H1 (cell line): Measurements from ENCODE around the gene GFPT1. TPM values are rescaled to one million over a fixed set of nuclear protein-coding genes. Genes with fewer than 3 reads are reported as not detected.

ENCODE experiments used
- CTCF ChIA-PET: fragments of 300-600 bp; sonication (Branson Sonifier 250); formaldehyde crosslinking; loops from one replicate; lab custom pipeline; 2021; ENCODE audit not compliant: partially characterized antibody; lab: Charles Lee
- POLR2A ChIA-PET: fragments of 300-600 bp; sonication (Branson Sonifier 250); formaldehyde crosslinking; loops from one replicate; lab custom pipeline; 2021; ENCODE audit warnings: inconsistent platforms; ENCODE audit not compliant: partially characterized antibody; lab: Charles Lee
- DNase-seq, 2 experiments: peaks; one replicate each; pipeline versions ENCODE4 v3.0.0 to v3.0.0-alpha.2; 2010 to 2022; ENCODE audit warnings: low spot score in 2 of 2, low read depth in 1 of 2, mixed read lengths in 1 of 2
- FAIRE-seq: peaks from 2 replicates; lab custom pipeline; 2011; peaks lifted over from hg19 to GRCh38; lab: Jason Lieb, UNC
- H2AFZ ChIP-seq: 2 replicates; pipeline ENCODE4 v1.8.1; 2012; ENCODE audit warnings: low read length, inconsistent platforms
- H2AK5ac ChIP-seq: 2 replicates; pipeline ENCODE4 v1.6.1; 2013; ENCODE audit warnings: low read depth, low read length
- H2BK120ac ChIP-seq: replicated peaks from 2 replicates; pipeline ENCODE3; 2013; ENCODE audit warnings: low read depth, low read length, inconsistent platforms
- H2BK12ac ChIP-seq: 2 replicates; pipeline ENCODE4 v1.6.1; 2013; ENCODE audit warnings: low read depth, low read length
- H2BK15ac ChIP-seq: 2 replicates; pipeline ENCODE4 v1.6.1; 2013; ENCODE audit warnings: low read length
- H2BK20ac ChIP-seq: 2 replicates; pipeline ENCODE4 v1.6.1; 2013; ENCODE audit warnings: low read length
- H2BK5ac ChIP-seq: 2 replicates; pipeline ENCODE4 v1.6.1; 2013; ENCODE audit warnings: low read depth, low read length
- H3K14ac ChIP-seq: 2 replicates; pipeline ENCODE4 v1.6.1; 2013; ENCODE audit warnings: inconsistent platforms; ENCODE audit not compliant: insufficient read length
- H3K18ac ChIP-seq: 2 replicates; pipeline ENCODE4 v1.6.1; 2013; ENCODE audit warnings: low read length; ENCODE audit errors: extremely low read depth
- H3K23ac ChIP-seq: 2 replicates; pipeline ENCODE4 v1.6.1; 2013; ENCODE audit warnings: inconsistent platforms; ENCODE audit not compliant: insufficient read length
- H3K23me2 ChIP-seq: 2 replicates; pipeline ENCODE4 v1.6.1; 2013; ENCODE audit warnings: low read depth, low read length
- H3K27ac ChIP-seq: 2 replicates; pipeline ENCODE4 v1.6.1; 2011; ENCODE audit warnings: low read depth, low read length, inconsistent platforms
- H3K27me3 ChIP-seq, 4 experiments: replicated peaks in 1 of 4; 1 replicate in 1 of 4; 2 replicates in 3 of 4; pipeline versions ENCODE4 v1.6.1 to v1.8.1; 2011 to 2013; ENCODE audit warnings: low read length in 3 of 4, mild to moderate bottlenecking in 3 of 4, inconsistent platforms in 2 of 4, mixed read lengths in 2 of 4, moderate library complexity in 1 of 4; ENCODE audit not compliant: control insufficient read depth in 3 of 4, insufficient read depth in 3 of 4; ENCODE audit errors: extremely low read depth in 1 of 4
- H3K36me3 ChIP-seq, 4 experiments: 2 replicates each; pipeline versions ENCODE4 v1.6.1 to v1.8.1; 2011 to 2013; ENCODE audit warnings: mild to moderate bottlenecking in 4 of 4, low read length in 3 of 4, moderate library complexity in 2 of 4, control low read depth in 1 of 4, inconsistent platforms in 1 of 4; ENCODE audit not compliant: insufficient read depth in 4 of 4, control insufficient read depth in 2 of 4
- H3K4ac ChIP-seq: replicated peaks from 2 replicates; pipeline ENCODE3; 2013; ENCODE audit warnings: low read length, low read depth, mixed read lengths, inconsistent platforms; ENCODE audit not compliant: insufficient read length
- H3K4me1 ChIP-seq, 4 experiments: replicated peaks in 1 of 4; 1 replicate in 1 of 4; 2 replicates in 3 of 4; pipeline versions ENCODE4 v1.6.1 to v1.8.1; 2011 to 2013; ENCODE audit warnings: low read length in 3 of 4, inconsistent platforms in 2 of 4, mixed read lengths in 1 of 4; ENCODE audit not compliant: insufficient read depth in 4 of 4, control insufficient read depth in 3 of 4
- H3K4me2 ChIP-seq, 2 experiments: 2 replicates each; pipeline versions ENCODE4 v1.6.1 to v1.8.1; 2011 to 2013; ENCODE audit warnings: low read depth in 2 of 2, low read length in 2 of 2, control low read depth in 1 of 2, inconsistent platforms in 1 of 2, mild to moderate bottlenecking in 1 of 2; ENCODE audit not compliant: insufficient read depth in 1 of 2
- H3K4me3 ChIP-seq, 4 experiments: fragments of 200-600, 300-600 bp in 1 of 4; sonication (generic), shearing (Covaris generic), sonication (Bioruptor Twin) in 1 of 4; 2 replicates each; pipeline versions ENCODE4 v1.5.1 to v1.8.1; 2011 to 2016; ENCODE audit warnings: low read length in 4 of 4, low read depth in 3 of 4, control low read depth in 2 of 4, inconsistent platforms in 2 of 4, mild to moderate bottlenecking in 2 of 4, mixed read lengths in 1 of 4, moderate library complexity in 1 of 4; ENCODE audit not compliant: insufficient read depth in 2 of 4; ENCODE audit errors: extremely low read depth in 1 of 4
- H3K56ac ChIP-seq: replicated peaks from 2 replicates; pipeline ENCODE3; 2013; ENCODE audit warnings: low read depth, mild to moderate bottlenecking, mixed read lengths, low read length, inconsistent platforms; ENCODE audit not compliant: insufficient read length
- H3K79me1 ChIP-seq: 2 replicates; pipeline ENCODE4 v1.6.1; 2013; ENCODE audit warnings: low read depth, low read length, control low read depth
- H3K79me2 ChIP-seq, 2 experiments: 2 replicates each; pipeline versions ENCODE4 v1.6.1 to v1.8.1; 2012 to 2013; ENCODE audit warnings: low read length in 2 of 2, mild to moderate bottlenecking in 2 of 2, inconsistent platforms in 1 of 2; ENCODE audit not compliant: insufficient read depth in 2 of 2, control insufficient read depth in 1 of 2
- H3K9ac ChIP-seq, 4 experiments: replicated peaks in 1 of 4; 1 replicate in 1 of 4; 2 replicates in 3 of 4; pipeline versions ENCODE4 v1.6.1 to v1.8.1; 2011 to 2013; ENCODE audit warnings: low read depth in 3 of 4, low read length in 3 of 4, control low read depth in 2 of 4, mild to moderate bottlenecking in 2 of 4, moderate library complexity in 2 of 4, inconsistent platforms in 1 of 4; ENCODE audit errors: extremely low read depth in 1 of 4
- H3K9me3 ChIP-seq, 2 experiments: 2 replicates each; pipeline versions ENCODE4 v1.6.1 to v1.8.1; 2012 to 2013; ENCODE audit warnings: mild to moderate bottlenecking in 2 of 2, moderate library complexity in 2 of 2, control low read depth in 1 of 2, inconsistent platforms in 1 of 2, low read depth in 1 of 2, low read length in 1 of 2, mixed read lengths in 1 of 2; ENCODE audit not compliant: insufficient read depth in 2 of 2
- H4K20me1 ChIP-seq, 2 experiments: replicated peaks in 1 of 2; 2 replicates each; pipeline versions ENCODE3 to v1.8.1; 2011 to 2013; ENCODE audit warnings: inconsistent platforms in 2 of 2, low read length in 2 of 2, mild to moderate bottlenecking in 1 of 2; ENCODE audit not compliant: insufficient read depth in 2 of 2, control insufficient read depth in 1 of 2
- H4K5ac ChIP-seq: 2 replicates; pipeline ENCODE4 v1.6.1; 2013; ENCODE audit warnings: low read length, low read depth, mixed read lengths, inconsistent platforms; ENCODE audit not compliant: insufficient read length
- H4K8ac ChIP-seq: 2 replicates; pipeline ENCODE4 v1.8.0; 2013; ENCODE audit warnings: mild to moderate bottlenecking, moderate library complexity, low read length, inconsistent platforms; ENCODE audit not compliant: insufficient read depth; ENCODE audit errors: extremely low read depth
- H4K91ac ChIP-seq: replicated peaks from 2 replicates; pipeline ENCODE3; 2013; ENCODE audit warnings: low read length, mixed read lengths, inconsistent platforms; ENCODE audit not compliant: insufficient read length
- BRCA1 ChIP-seq: IDR thresholded peaks from 2 replicates; pipeline ENCODE4 v1.6.1; 2012; ENCODE audit warnings: low read depth, low read length, improper control_type of control experiment
- KDM1A ChIP-seq: fragments of 200-600, 300-600 bp; sonication (generic); IDR thresholded peaks from 2 replicates; pipeline ENCODE4 v1.7.1; 2016; ENCODE audit warnings: mild to moderate bottlenecking, low read length, borderline replicate concordance
- PHF8 ChIP-seq: fragments of 200-600 bp; sonication (generic); conservative IDR thresholded peaks from 2 replicates; pipeline ENCODE4 v1.7.1; 2012; ENCODE audit warnings: low read depth, mild to moderate bottlenecking, inconsistent platforms, low read length, moderate library complexity
- RNF2 ChIP-seq: fragments of 200-900, 300-1000 bp; sonication (generic); IDR thresholded peaks from 2 replicates; pipeline ENCODE4 v1.7.1; 2016; ENCODE audit warnings: borderline replicate concordance, low read depth, mild to moderate bottlenecking, antibody characterized with exemption, low read length; ENCODE audit not compliant: poor library complexity, severe bottlenecking; ENCODE audit errors: missing control alignments
- SAP30 ChIP-seq: fragments of 300-600 bp; sonication (generic); IDR thresholded peaks from 2 replicates; pipeline ENCODE4 v1.7.1; 2012; ENCODE audit warnings: low read length, moderate library complexity, mild to moderate bottlenecking, inconsistent platforms; ENCODE audit not compliant: insufficient read depth, insufficient replicate concordance
- SIX5 ChIP-seq: IDR thresholded peaks from 2 replicates; pipeline ENCODE4 v1.6.1; 2011; ENCODE audit warnings: mild to moderate bottlenecking, low read depth, low read length
- SUZ12 ChIP-seq: fragments of 200-600 bp; sonication (generic); IDR thresholded peaks from 2 replicates; pipeline ENCODE4 v1.6.1; 2012; ENCODE audit warnings: mild to moderate bottlenecking, inconsistent platforms, low read length, moderate library complexity, mixed read lengths
- YY1 ChIP-seq: IDR thresholded peaks from 2 replicates; pipeline ENCODE4 v1.6.1; 2011; ENCODE audit warnings: low read depth, mild to moderate bottlenecking, low read length
- WGBS, 2 experiments: shearing (Covaris generic) in 1 of 2; methylation state at CpG; one replicate each; pipeline versions ENCODE4 v1.1.6 to v1.1.7; 2013 to 2015; ENCODE audit warnings: low lambda C conversion rate in 2 of 2, mixed read lengths in 2 of 2, inconsistent platforms in 1 of 2, low coverage in 1 of 2, missing lambda C conversion rate in 1 of 2; ENCODE audit not compliant: insufficient replicate concordance in 2 of 2, insufficient coverage in 1 of 2, insufficient read length in 1 of 2; ENCODE audit errors: extremely low coverage in 1 of 2, missing lambda C conversion rate in 1 of 2; 5-methylcytosine and 5-hydroxymethylcytosine counted together
- polyA plus RNA-seq, 7 experiments: library from polyadenylated mRNA; depleted of rRNA in 3 of 7; stranded (reverse) in 5 of 7; unstranded in 2 of 7; fragments of >200 nt in 5 of 7; fragments of 200-250 nt in 2 of 7; gene quantifications; 1 replicate in 5 of 7; 2 replicates in 1 of 7; 4 replicates in 1 of 7; pipeline versions ENCODE4 v1.2.1 to v1.2.3, GENCODE V29; 2011 to 2013; ENCODE audit warnings: missing spikeins in 2 of 7, mixed read lengths in 2 of 7
- total RNA-seq: library from RNA; stranded (reverse); fragmentation: NEBNext Ultra II Directional; extraction: Animal tissue kit (Norgen Biotek cat#: 25700); gene quantifications from 2 replicates; pipeline ENCODE4 v1.2.1, GENCODE V29; 2021
- TF ChIP-seq, protein P1 (sequence below): IDR thresholded peaks from 2 replicates; pipeline ENCODE4 v1.6.1; 2011; ENCODE audit warnings: low read depth, mild to moderate bottlenecking, low read length; ENCODE audit not compliant: insufficient read depth

Gene GFPT1
- total and polyA plus RNA-seq, 2 of the 8 experiments (the other 6 are each of a cell fraction or from before 2014, with no cell fraction given): 13.3 to 76.2 TPM

GRCh38 chr2:69400121-69400520, 13.1 kb upstream of the GFPT1 start:
- 100% methylated on average over 3 of the region's 3 CpGs; no CpG with 5 or more reads in 1 of the 2 experiments for WGBS, 2 experiments
- H3K4me3 ChIP-seq: no peak overlapping the region
- H3K4ac ChIP-seq: no peak overlapping the region
- H3K18ac ChIP-seq: no peak overlapping the region
- no peak overlapping the region for H2BK20ac ChIP-seq
- no peaks in the 10 kb centered on the region for H3K4me1 ChIP-seq
- no peak overlapping the region for H2BK5ac ChIP-seq
- no peak overlapping the region for H2AFZ ChIP-seq
- H3K36me3 ChIP-seq: peaks cover 0 to 25% (median 7%) of the 10 kb centered on the region in 4 experiments; a peak in 4 of 8 replicates
- ChIA-PET POLR2A (interaction anchor here (0.6 to 1.0 kb wide), 3 partner anchors 9 to 35 kb away, joined by 3 to 5 read pairs (median 3); no protein-coding TSS in a partner anchor), CTCF (no interaction called here)
- H2BK12ac ChIP-seq: no peak overlapping the region
- H2BK15ac ChIP-seq: no peak overlapping the region
- H3K23ac ChIP-seq: no peak overlapping the region
- no peaks in the 10 kb centered on the region for H4K20me1 ChIP-seq
- DNase-seq: no peak
- no peaks in the 10 kb centered on the region for H3K79me1 ChIP-seq
- H3K4me2 ChIP-seq: no peak overlapping the region
- TF ChIP-seq PHF8 (no peak), SUZ12 (no peak), RNF2 (no peak), SAP30 (no peak), YY1 (no peak), KDM1A (no peak), BRCA1 (no peak), SIX5 (no peak)
- TF ChIP-seq, protein P1, sequence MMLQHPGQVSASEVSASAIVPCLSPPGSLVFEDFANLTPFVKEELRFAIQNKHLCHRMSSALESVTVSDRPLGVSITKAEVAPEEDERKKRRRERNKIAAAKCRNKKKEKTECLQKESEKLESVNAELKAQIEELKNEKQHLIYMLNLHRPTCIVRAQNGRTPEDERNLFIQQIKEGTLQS: no peak
- H3K14ac ChIP-seq: no peak overlapping the region
- H4K5ac ChIP-seq: no peak overlapping the region
- H4K8ac ChIP-seq: no peak overlapping the region
- no peaks in the 10 kb centered on the region for H3K79me2 ChIP-seq
- no peaks in the 10 kb centered on the region for H3K23me2 ChIP-seq
- no peak overlapping the region for H4K91ac ChIP-seq
- no peak overlapping the region for H2BK120ac ChIP-seq
- H2AK5ac ChIP-seq: no peak overlapping the region
- H3K27ac ChIP-seq: no peak overlapping the region
- H3K9me3 ChIP-seq: peaks cover 0 to 3% of the 10 kb centered on the region in 2 experiments; a peak in 1 of 4 replicates
- no peaks in the 10 kb centered on the region for H3K27me3 ChIP-seq
- FAIRE-seq: no peak
- no peak overlapping the region for H3K9ac ChIP-seq
- no peak overlapping the region for H3K56ac ChIP-seq
